HG03442 (cell line): ENCODE results near the gene BRSK2.

ENCODE experiments used
- ATAC-seq: cut with Tn5 transposase; IDR thresholded peaks from one replicate; pipeline ENCODE4 v1.9.1; 2021; ENCODE audit warnings: mild to moderate bottlenecking, moderate library complexity; ENCODE audit not compliant: unreplicated experiment

Gene BRSK2

DNA sequence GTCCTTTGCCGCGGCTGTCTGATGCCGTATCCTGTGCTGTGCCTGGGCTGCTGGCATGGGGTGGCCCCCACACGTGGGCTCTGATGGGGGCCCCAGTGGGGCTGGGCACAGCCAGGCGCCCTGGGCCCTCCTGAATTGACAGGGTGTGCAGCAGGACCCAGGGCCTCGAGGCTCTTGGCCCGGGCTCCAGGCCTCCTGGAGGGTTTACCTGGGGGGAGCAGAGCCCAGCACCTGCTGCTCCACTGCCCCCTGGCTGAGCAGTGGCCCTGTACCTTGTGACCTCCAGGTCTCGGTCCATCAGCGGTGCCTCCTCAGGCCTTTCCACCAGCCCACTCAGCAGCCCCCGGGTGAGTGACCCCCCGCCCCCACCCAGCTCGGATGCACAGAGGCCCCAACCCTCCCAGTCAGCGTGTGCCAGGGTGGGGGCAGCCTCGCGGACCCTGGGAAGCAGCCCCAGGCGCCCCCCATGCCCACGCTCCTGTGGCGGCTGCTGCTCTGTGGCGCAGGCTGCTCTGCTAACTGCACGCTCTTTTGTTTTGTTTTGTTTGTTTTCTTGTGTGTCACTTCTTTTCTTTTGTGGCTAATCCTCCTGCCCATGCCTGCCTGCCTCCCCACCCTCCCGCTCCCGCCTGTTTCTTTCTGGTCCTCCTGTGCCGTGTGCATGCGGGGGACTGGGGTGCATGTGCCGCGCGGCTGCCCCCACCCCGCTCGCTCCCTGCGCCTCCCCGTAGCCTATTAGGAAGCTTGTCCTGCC is 59.9 kb downstream of the BRSK2 start:
- ATAC-seq, result no peak

- ATAC-seq, result no peak
Measured at GRCh38 chr11:1450344-1450875, 60.7 kb downstream of the BRSK2 start.

- no peak for ATAC-seq
Measured at GRCh38 chr11:1450949-1451710, 61.4 kb downstream of the BRSK2 start.

- no peak for ATAC-seq
Measured at GRCh38 chr11:1451781-1452470, 62.2 kb downstream of the BRSK2 start.

GRCh38 chr11:1452744-1453143 is 63.0 kb downstream of the BRSK2 start:
- ATAC-seq, result no peak

DNA sequence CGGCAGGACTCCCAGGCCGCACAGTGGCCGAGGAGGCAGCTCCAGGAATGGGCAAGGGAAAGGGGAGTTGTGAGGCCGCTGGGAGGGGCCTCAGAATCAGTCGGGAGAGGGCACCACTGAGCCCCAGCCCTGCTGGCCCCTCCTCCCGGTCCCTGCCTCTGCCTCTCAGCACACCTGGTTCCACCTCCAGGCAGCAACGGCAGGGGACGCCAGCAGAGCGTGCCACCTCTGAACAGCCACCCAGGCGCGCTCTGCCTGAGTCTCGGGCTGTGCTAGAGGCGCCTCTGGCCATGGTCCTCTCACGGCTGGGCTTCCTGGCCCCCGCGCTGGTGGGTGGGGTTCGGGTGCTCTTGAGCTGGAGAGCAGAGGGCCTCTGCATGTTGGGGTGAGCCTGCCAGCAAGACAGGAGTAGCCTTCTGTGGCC is 63.9 kb downstream of the BRSK2 start:
- ATAC-seq, result no peak

- no peak for ATAC-seq
Measured at GRCh38 chr11:1454576-1454975, 64.8 kb downstream of the BRSK2 start.

DNA sequence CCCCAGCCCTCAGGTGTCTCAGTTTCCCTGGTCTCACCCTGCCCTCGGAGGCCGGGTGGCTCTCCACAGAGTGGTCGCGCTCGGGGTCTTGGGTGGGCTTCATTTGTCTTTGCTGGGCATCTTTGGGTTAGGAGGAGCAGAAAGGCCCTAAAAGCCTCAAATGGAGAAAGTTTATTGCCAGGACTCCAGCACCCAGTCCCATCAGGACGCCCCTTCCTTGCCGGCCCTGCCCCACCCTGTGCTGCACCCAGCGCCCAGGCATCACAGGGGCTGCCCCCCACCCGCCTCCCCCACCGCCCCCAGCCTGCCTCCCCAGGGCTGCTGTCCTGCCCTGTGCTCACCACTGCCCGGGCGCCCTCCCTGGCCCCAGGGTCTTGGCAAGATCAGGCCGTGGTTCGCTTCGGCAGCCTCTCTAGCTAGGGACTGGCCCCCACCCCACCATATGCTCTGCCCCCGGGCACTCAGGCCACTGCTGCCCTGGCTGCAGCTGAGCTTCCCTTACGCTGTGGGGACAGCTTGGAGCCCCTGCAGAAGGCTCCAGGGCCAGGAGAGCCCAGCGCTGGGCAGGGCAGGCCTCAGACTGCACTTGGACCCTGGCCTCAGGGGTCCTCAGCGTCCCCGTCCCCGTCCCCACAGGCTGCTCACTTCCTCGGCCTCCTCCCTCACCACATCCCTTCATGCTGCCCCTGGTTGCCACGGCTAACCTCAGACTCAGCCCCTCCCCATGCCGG is 65.5 kb downstream of the BRSK2 start:
- ATAC-seq, result no peak

- no peak for ATAC-seq
Measured at GRCh38 chr11:1455763-1456060, 66.0 kb downstream of the BRSK2 start.

DNA sequence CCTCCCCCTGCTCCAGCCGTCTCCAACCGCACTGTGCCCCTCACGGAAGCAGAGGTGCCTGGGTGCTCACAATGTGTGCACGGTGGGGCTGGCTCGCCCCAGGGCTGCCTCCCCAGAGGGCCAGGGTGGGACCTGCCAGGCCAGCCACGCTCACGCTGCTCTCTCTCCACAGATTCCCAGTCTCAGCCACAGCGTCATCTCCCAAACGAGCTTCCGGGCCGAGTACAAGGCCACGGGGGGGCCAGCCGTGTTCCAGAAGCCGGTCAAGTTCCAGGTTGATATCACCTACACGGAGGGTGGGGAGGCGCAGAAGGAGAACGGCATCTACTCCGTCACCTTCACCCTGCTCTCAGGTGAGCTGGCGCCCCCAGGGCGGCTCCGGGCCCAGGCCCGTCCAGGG is 66.4 kb downstream of the BRSK2 start:
- ATAC-seq, result no peak

- no peak for ATAC-seq
Measured at GRCh38 chr11:1456596-1457325, 67.0 kb downstream of the BRSK2 start.

GRCh38 chr11:1457326-1457680 is 67.6 kb downstream of the BRSK2 start:
- ATAC-seq, result no peak

GRCh38 chr11:1457856-1458255 is 68.1 kb downstream of the BRSK2 start:
- ATAC-seq, result no peak

GRCh38 chr11:1458340-1459218 is 68.8 kb downstream of the BRSK2 start:
- no peak for ATAC-seq

DNA sequence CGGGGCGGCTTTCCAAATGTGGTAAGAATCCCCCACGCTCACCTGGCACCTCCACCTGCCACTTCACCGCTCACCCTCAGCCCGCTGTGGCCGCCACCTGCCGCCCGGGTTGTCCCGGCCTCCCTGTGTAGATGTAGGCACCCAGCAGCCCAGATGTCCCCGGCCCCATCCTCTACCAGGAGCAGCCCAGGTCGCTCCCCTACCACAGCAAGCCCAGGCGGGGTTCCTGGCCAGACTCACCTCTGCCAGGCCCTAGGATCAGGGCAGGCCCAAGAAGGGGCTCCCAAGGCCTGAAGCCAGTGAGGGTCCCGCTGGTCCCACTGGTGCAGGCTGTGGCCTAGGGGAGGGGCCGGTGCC is 69.5 kb downstream of the BRSK2 start:
- ATAC-seq, result no peak

GRCh38 chr11:1459764-1460395 is 70.1 kb downstream of the BRSK2 start:
- ATAC-seq, result no peak

- no peak for ATAC-seq
Measured at GRCh38 chr11:1460396-1460985, 70.8 kb downstream of the BRSK2 start.

DNA sequence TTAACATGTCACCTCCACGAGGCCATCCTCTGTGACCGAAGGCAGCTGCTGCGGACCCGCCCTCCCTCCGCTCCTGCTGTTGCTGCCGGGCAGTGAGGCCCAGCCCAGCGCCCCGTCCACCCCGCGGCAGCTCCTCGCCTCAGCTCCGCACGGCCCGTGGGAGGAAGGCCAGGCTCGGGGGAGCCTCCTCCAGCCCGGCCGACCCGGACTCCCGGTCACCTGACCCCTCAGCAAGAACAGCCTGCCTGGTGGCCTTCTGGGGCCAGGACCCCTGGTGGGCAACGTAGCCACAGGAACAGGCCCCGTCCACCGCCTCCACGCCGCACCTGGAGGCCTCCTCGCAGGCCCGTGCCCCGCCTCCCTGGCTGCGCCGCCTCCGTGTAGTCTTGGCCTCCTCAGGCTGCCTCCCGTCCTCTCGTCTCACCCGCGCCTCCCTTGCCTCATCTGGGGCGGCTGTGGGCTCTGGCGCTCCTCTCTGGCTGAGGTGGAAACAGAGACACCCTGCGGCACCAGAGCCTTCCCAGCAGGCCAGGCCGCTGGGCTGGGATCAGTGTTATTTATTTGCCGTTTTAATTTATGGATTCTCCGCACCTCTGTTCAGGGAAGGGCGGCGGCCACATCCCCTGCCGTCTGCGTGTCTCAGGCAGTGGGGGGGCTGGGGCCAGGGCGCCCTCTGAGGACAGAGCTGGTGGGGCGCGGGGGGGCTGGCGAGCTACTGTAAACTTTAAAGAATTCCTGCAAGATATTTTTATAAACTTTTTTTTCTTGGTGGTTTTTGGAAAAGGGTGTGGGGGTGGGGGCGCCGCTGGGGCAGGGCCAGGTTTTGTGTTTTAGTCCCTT is 71.5 kb downstream of the BRSK2 start:
- ATAC-seq, result no peak
